Measurements from ENCODE around the gene EXOG.

Gene EXOG

DNA sequence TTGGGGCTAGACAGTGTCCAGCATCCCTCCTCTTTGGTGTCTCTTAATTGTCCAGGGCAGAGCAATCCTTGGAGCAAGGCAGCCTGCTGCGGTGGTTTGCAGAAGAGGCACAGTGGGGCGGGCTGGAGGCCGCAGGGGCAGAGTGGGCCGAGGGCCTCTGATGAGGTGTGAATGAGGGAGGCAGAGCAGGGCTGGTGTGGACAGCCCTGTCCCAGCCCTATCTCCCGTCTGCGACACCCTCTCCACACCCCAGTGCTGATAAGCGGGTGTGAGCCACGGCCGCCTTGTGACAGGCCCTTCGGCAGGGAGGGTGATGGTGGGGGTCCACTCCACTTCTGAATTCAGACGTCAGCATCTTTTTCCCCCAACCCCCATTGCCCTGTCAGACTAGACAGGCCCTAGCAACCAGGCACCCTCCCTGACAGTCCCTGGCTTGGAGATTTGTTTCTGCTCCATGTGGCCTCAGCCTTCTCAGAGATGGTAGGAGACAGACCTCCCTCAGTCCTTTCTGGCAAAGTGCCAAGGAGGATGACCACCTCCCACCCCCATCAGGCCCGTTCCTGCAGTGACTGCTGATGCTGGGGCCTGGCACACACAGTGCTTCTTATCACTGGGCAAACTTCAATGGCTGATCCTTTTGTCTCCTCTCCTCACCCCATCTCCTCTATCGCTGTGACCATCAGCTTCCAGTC is 37.3 kb downstream of the EXOG start:
- Histone ChIP-seq H3K4me2 (ENCODE audit: low read length) (no peak overlapping the region), H3K27ac (ENCODE audit: low read depth, low read length) (no peak overlapping the region), H3K9me2 (replicated peaks; ENCODE audit: control insufficient read depth, low read length) (no peaks in the 10 kb centered on the region), H3K4me1 (ENCODE audit: control insufficient read depth, low read length) (no peaks in the 10 kb centered on the region), H3K4me3 (ENCODE audit: low read length) (no peak overlapping the region), H3K9me3 (ENCODE audit: control insufficient read depth, insufficient read depth, low read length) (no peaks in the 10 kb centered on the region), H4K20me1 (ENCODE audit: control insufficient read depth, insufficient read depth, low read depth, low read length) (no peaks in the 10 kb centered on the region), H3K36me3 (ENCODE audit: control insufficient read depth, low read length) (no peaks in the 10 kb centered on the region), H3K27me3 (ENCODE audit: control insufficient read depth, low read length) (no peaks in the 10 kb centered on the region), H3K79me2 (ENCODE audit: control insufficient read depth, low read length) (no peaks in the 10 kb centered on the region), H3F3A (ENCODE audit: control insufficient read depth, insufficient read depth) (no peaks in the 10 kb centered on the region)
- TF ChIP-seq, protein P1, sequence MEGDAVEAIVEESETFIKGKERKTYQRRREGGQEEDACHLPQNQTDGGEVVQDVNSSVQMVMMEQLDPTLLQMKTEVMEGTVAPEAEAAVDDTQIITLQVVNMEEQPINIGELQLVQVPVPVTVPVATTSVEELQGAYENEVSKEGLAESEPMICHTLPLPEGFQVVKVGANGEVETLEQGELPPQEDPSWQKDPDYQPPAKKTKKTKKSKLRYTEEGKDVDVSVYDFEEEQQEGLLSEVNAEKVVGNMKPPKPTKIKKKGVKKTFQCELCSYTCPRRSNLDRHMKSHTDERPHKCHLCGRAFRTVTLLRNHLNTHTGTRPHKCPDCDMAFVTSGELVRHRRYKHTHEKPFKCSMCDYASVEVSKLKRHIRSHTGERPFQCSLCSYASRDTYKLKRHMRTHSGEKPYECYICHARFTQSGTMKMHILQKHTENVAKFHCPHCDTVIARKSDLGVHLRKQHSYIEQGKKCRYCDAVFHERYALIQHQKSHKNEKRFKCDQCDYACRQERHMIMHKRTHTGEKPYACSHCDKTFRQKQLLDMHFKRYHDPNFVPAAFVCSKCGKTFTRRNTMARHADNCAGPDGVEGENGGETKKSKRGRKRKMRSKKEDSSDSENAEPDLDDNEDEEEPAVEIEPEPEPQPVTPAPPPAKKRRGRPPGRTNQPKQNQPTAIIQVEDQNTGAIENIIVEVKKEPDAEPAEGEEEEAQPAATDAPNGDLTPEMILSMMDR (IDR thresholded peaks at IDR 0.05; ENCODE audit: low read depth, low read length, poor library complexity, severe bottlenecking): no peak
- TF ChIP-seq EZH2phosphoT487 (IDR thresholded peaks at IDR 0.05; ENCODE audit: borderline replicate concordance, low read length): no peak

- Histone ChIP-seq H3K4me1 (ENCODE audit: control insufficient read depth, low read length) (no peaks in the 10 kb centered on the region), H3K9me3 (ENCODE audit: control insufficient read depth, insufficient read depth, low read length) (no peaks in the 10 kb centered on the region), H3K4me3 (ENCODE audit: low read length) (no peak overlapping the region), H3K27me3 (ENCODE audit: control insufficient read depth, low read length) (no peaks in the 10 kb centered on the region), H4K20me1 (ENCODE audit: control insufficient read depth, insufficient read depth, low read depth, low read length) (no peaks in the 10 kb centered on the region), H3K36me3 (ENCODE audit: control insufficient read depth, low read length) (no peaks in the 10 kb centered on the region), H3K9me2 (replicated peaks; ENCODE audit: control insufficient read depth, low read length) (no peaks in the 10 kb centered on the region), H3F3A (ENCODE audit: control insufficient read depth, insufficient read depth) (no peaks in the 10 kb centered on the region), H3K79me2 (ENCODE audit: control insufficient read depth, low read length) (no peaks in the 10 kb centered on the region), H3K4me2 (ENCODE audit: low read length) (no peak overlapping the region), H3K27ac (ENCODE audit: low read depth, low read length) (no peak overlapping the region)
- TF ChIP-seq, protein P1 (IDR thresholded peaks at IDR 0.05; ENCODE audit: low read depth, low read length, poor library complexity, severe bottlenecking): no peak
- no peak for TF ChIP-seq EZH2phosphoT487 (IDR thresholded peaks at IDR 0.05; ENCODE audit: borderline replicate concordance, low read length)
These were observed 38.0 kb downstream of the EXOG start for GRCh38 chr3:38534180-38534579.

GRCh38 chr3:38534604-38535003 is 38.5 kb downstream of the EXOG start:
- Histone ChIP-seq H3K4me2 (ENCODE audit: low read length) (no peak overlapping the region), H3K9me2 (replicated peaks; ENCODE audit: control insufficient read depth, low read length) (no peaks in the 10 kb centered on the region), H3K79me2 (ENCODE audit: control insufficient read depth, low read length) (no peaks in the 10 kb centered on the region), H3K4me3 (ENCODE audit: low read length) (no peak overlapping the region), H3F3A (ENCODE audit: control insufficient read depth, insufficient read depth) (no peaks in the 10 kb centered on the region), H3K4me1 (ENCODE audit: control insufficient read depth, low read length) (no peaks in the 10 kb centered on the region), H3K36me3 (ENCODE audit: control insufficient read depth, low read length) (no peaks in the 10 kb centered on the region), H3K9me3 (ENCODE audit: control insufficient read depth, insufficient read depth, low read length) (no peaks in the 10 kb centered on the region), H3K27ac (ENCODE audit: low read depth, low read length) (no peak overlapping the region), H3K27me3 (ENCODE audit: control insufficient read depth, low read length) (no peaks in the 10 kb centered on the region), H4K20me1 (ENCODE audit: control insufficient read depth, insufficient read depth, low read depth, low read length) (no peaks in the 10 kb centered on the region)
- no peak for TF ChIP-seq EZH2phosphoT487 (IDR thresholded peaks at IDR 0.05; ENCODE audit: borderline replicate concordance, low read length)
- TF ChIP-seq, protein P1 (IDR thresholded peaks at IDR 0.05; ENCODE audit: low read depth, low read length, poor library complexity, severe bottlenecking): no peak

Measured in DOHH2 (cell line).